Natural killer cell (primary cell): ENCODE measurements around the gene SPRY4. TPM values are rescaled to one million over a fixed set of nuclear protein-coding genes. Genes with fewer than 3 reads are reported as not detected.
"Not testable (repeated sequence)": the region's sequence is repeated elsewhere in the genome, so short reads cannot be mapped to it uniquely, and the experiment has no call there.

ENCODE experiments used
- ATAC-seq, 3 donors: fragments of 150-1000 bp in 2 of 3; fragments of 200-7000 bp in 1 of 3; cut with Tn5 transposase; 1 replicate in 1 of 3; 2 replicates in 2 of 3; pipeline ENCODE4 v1.10.0; 2021; ENCODE audit warnings: mild to moderate bottlenecking in 2 of 3, moderate library complexity in 2 of 3
- DNase-seq, 2 donors: peaks; one replicate each; pipeline versions ENCODE4 v3.0.0 to v3.0.0-alpha.2; 2013 to 2021; ENCODE audit warnings: mixed read lengths in 1 of 2
- H3K27ac ChIP-seq: one replicate; pipeline ENCODE4 v1.5.1; 2013; ENCODE audit warnings: mild to moderate bottlenecking, low read length
- H3K27me3 ChIP-seq: one replicate; pipeline ENCODE4 v1.6.1; 2013; ENCODE audit warnings: low read length; ENCODE audit not compliant: control insufficient read depth, insufficient read depth
- H3K36me3 ChIP-seq: one replicate; pipeline ENCODE4 v1.6.1; 2013; ENCODE audit warnings: low read length; ENCODE audit not compliant: control insufficient read depth, insufficient read depth
- H3K4me1 ChIP-seq: one replicate; pipeline ENCODE4 v1.6.1; 2013; ENCODE audit warnings: low read length; ENCODE audit not compliant: control insufficient read depth, insufficient read depth
- H3K4me3 ChIP-seq: one replicate; pipeline ENCODE4 v1.5.1; 2013; ENCODE audit warnings: low read length
- H3K9me3 ChIP-seq: one replicate; pipeline ENCODE4 v1.6.1; 2013; ENCODE audit warnings: low read length; ENCODE audit not compliant: control insufficient read depth, insufficient read depth
- H3K27ac Mint-ChIP-seq, 2 donors: one replicate each; pipeline ENCODE4 v1.8.0; 2022; ENCODE audit warnings: mild to moderate bottlenecking in 2 of 2, mixed read lengths in 2 of 2, moderate library complexity in 1 of 2
- H3K27me3 Mint-ChIP-seq, 2 donors: one replicate each; pipeline ENCODE4 v1.8.0; 2022; ENCODE audit warnings: low read depth in 2 of 2, mixed read lengths in 2 of 2
- H3K36me3 Mint-ChIP-seq: one replicate; pipeline ENCODE4 v1.8.0; 2022; ENCODE audit warnings: mixed read lengths
- H3K4me1 Mint-ChIP-seq, 2 donors: one replicate each; pipeline ENCODE4 v1.8.0; 2022; ENCODE audit warnings: mixed read lengths in 2 of 2
- H3K4me3 Mint-ChIP-seq: one replicate; pipeline ENCODE4 v1.8.0; 2022; ENCODE audit warnings: mild to moderate bottlenecking, moderate library complexity, mixed read lengths
- H3K9me3 Mint-ChIP-seq, 2 donors: one replicate each; pipeline ENCODE4 v1.8.0; 2022; ENCODE audit warnings: mixed read lengths in 2 of 2
- WGBS: methylation state at CpG from one replicate; pipeline ENCODE4 v1.1.7; 2013; ENCODE audit warnings: missing lambda C conversion rate; ENCODE audit not compliant: insufficient coverage; 5-methylcytosine and 5-hydroxymethylcytosine counted together
- intact Hi-C: fragments of 100-400 bp; cut with micrococcal nuclease; formaldehyde crosslinking; loops from one replicate; pipeline ENCODE4 v1.14.2; 2022
- total RNA-seq, 4 donors: library from RNA; stranded (reverse); fragments of 120-200 nt in 1 of 4; gene quantifications; one replicate each; pipeline versions ENCODE4 v1.2.3 to v1.2.4, GENCODE V29; 2013 to 2022
- TF ChIP-seq, protein P1 (sequence below): fragments of 200-600 bp; IDR thresholded peaks from one replicate; pipeline ENCODE4 v1.8.0; 2022; ENCODE audit warnings: antibody characterized with exemption

The SPRY4 gene
- total RNA-seq, 3 donors from 2014 or later (not counting 1 experiment from before 2014, with no cell fraction given): 0.20 to 1.3 (median 0.40) TPM

- H3K4me1 ChIP-seq: no peaks in the 10 kb centered on the region
- no peaks in the 10 kb centered on the region for H3K4me1 Mint-ChIP-seq
- DNase-seq: no peak
- no peak overlapping the region for H3K27ac Mint-ChIP-seq
- no peaks in the 10 kb centered on the region for H3K36me3 Mint-ChIP-seq
- intact Hi-C loops: no loop called here
- H3K4me3 ChIP-seq: no peak overlapping the region
- H3K9me3 Mint-ChIP-seq: no peaks in the 10 kb centered on the region
- TF ChIP-seq, protein P1, sequence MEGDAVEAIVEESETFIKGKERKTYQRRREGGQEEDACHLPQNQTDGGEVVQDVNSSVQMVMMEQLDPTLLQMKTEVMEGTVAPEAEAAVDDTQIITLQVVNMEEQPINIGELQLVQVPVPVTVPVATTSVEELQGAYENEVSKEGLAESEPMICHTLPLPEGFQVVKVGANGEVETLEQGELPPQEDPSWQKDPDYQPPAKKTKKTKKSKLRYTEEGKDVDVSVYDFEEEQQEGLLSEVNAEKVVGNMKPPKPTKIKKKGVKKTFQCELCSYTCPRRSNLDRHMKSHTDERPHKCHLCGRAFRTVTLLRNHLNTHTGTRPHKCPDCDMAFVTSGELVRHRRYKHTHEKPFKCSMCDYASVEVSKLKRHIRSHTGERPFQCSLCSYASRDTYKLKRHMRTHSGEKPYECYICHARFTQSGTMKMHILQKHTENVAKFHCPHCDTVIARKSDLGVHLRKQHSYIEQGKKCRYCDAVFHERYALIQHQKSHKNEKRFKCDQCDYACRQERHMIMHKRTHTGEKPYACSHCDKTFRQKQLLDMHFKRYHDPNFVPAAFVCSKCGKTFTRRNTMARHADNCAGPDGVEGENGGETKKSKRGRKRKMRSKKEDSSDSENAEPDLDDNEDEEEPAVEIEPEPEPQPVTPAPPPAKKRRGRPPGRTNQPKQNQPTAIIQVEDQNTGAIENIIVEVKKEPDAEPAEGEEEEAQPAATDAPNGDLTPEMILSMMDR: no peak
- H3K27ac ChIP-seq: no peak overlapping the region
- no peaks in the 10 kb centered on the region for H3K9me3 ChIP-seq
- no peak for ATAC-seq
- H3K27me3 Mint-ChIP-seq: no peaks in the 10 kb centered on the region
- no peak overlapping the region for H3K4me3 Mint-ChIP-seq
- H3K27me3 ChIP-seq: no peaks in the 10 kb centered on the region
- H3K36me3 ChIP-seq: no peaks in the 10 kb centered on the region
Measured at GRCh38 chr5:142334538-142334937, 9.7 kb upstream of the SPRY4 start.

DNA sequence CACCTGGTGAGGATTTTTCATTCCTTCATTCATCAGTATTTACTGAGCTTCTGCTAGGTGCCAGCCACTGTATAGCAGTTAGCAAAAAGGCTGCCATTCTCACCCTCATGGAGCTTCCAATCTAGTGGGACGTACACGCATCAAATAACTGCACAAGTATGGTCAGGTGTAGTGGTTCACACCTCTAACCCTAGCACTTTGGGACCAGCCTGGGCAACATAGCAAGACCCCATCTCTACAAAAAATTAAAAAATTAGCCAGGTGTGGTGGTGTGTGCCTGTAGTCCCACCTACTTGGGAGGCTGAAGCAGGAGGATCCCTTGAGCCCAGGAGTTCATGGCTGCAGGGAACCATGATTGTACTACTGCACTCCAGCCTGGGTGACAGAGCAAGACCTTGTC, 8.9 kb upstream of the SPRY4 start:
- not testable (repeated sequence) for H3K9me3 ChIP-seq, ATAC-seq
- 94% methylated on average over 2 of the region's 2 CpGs for WGBS

DNA sequence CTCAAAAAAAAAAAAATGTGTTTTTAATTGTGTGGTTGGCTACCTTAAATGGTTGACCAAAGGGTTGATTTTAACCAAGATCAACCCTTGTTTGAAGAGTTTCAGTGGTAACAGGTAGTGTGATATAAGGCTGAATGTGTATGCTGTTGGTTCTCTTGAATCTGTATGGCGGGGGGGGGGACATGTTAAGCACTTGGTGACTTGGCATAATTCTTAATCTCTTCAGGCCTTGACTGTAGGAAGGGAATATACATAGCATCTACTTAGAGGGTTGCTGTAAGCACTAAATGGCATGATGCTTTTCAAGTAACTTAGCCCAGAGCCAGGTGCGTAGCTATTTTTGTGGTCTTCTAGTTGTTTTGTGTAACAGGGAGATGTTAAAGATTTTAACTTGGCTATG, 5.6 kb upstream of the SPRY4 start:
- intact Hi-C loops: no loop called here
- 47% methylated on average over 2 of the region's 2 CpGs for WGBS
- Histone ChIP-seq H3K4me3 (no peak overlapping the region), H3K36me3 (no peaks in the 10 kb centered on the region), H3K27me3 (peaks cover 14% of the 10 kb centered on the region), H3K27ac (no peak overlapping the region), H3K9me3 (no peaks in the 10 kb centered on the region), H3K4me1 (peaks cover 10% of the 10 kb centered on the region)
- DNase-seq (no peak), ATAC-seq (no peak)
- Mint-ChIP-seq H3K36me3 (no peaks in the 10 kb centered on the region), H3K27me3 (peaks cover 14 to 17% of the 10 kb centered on the region in 2 donors), H3K4me1 (peaks cover 0 to 8% of the 10 kb centered on the region in 2 donors), H3K4me3 (no peak overlapping the region), H3K9me3 (no peaks in the 10 kb centered on the region), H3K27ac (no peak overlapping the region)
- TF ChIP-seq, protein P1: no peak

More for the DNA sequence above, 8.9 kb upstream of the SPRY4 start:
- H3K36me3 Mint-ChIP-seq, DNase-seq, H3K4me1 ChIP-seq, H3K27me3 ChIP-seq, H3K27ac Mint-ChIP-seq, H3K4me3 Mint-ChIP-seq, H3K9me3 Mint-ChIP-seq, intact Hi-C loops, H3K4me3 ChIP-seq, H3K27ac ChIP-seq, H3K4me1 Mint-ChIP-seq, H3K36me3 ChIP-seq, H3K27me3 Mint-ChIP-seq: not testable (repeated sequence)

GRCh38 chr5:142330026-142330425, 5.2 kb upstream of the SPRY4 start:
- WGBS: 97% methylated on average over 6 of the region's 6 CpGs

More at GRCh38 chr5:142330026-142330425, 5.2 kb upstream of the SPRY4 start:
- DNase-seq (no peak), ATAC-seq (no peak)
- TF ChIP-seq, protein P1: no peak
- H3K27me3 ChIP-seq: peaks cover 18% of the 10 kb centered on the region
- Mint-ChIP-seq H3K4me3 (no peak overlapping the region), H3K27ac (no peak overlapping the region), H3K27me3 (peaks cover 14 to 17% of the 10 kb centered on the region in 2 donors), H3K9me3 (no peaks in the 10 kb centered on the region), H3K36me3 (no peaks in the 10 kb centered on the region), H3K4me1 (peaks cover 2 to 13% of the 10 kb centered on the region in 2 donors)
- intact Hi-C loops: no loop called here
- H3K4me1 ChIP-seq: peaks cover 14% of the 10 kb centered on the region
- no peak overlapping the region for H3K4me3 ChIP-seq
- H3K27ac ChIP-seq: no peak overlapping the region
- H3K36me3 ChIP-seq: no peaks in the 10 kb centered on the region
- H3K9me3 ChIP-seq: no peaks in the 10 kb centered on the region
